Measurements from ENCODE around the gene DDX24.

DDX24 gene

GRCh38 chr14:94113908-94114588 lies 33.0 kb upstream of the DDX24 start:
- DNase-seq (ENCODE audit: low spot score): no peak

GRCh38 chr14:94113490-94113889 lies 32.5 kb upstream of the DDX24 start:
- no peak for DNase-seq (ENCODE audit: low spot score)

GRCh38 chr14:94113073-94113472 lies 32.1 kb upstream of the DDX24 start:
- no peak for DNase-seq (ENCODE audit: low spot score)

GRCh38 chr14:94112513-94113063 lies 31.6 kb upstream of the DDX24 start:
- no peak for DNase-seq (ENCODE audit: low spot score)

- DNase-seq (ENCODE audit: low spot score): no peak
Observed at GRCh38 chr14:94111276-94112095, 30.5 kb upstream of the DDX24 start.

GRCh38 chr14:94110552-94111181 lies 29.7 kb upstream of the DDX24 start, which contains the start of gene IFI27:
TSS of gene IFI27 (plus strand) at chr14:94110736.
- DNase-seq (ENCODE audit: low spot score): no peak

- no peak for DNase-seq (ENCODE audit: low spot score)
Observed at GRCh38 chr14:94109915-94110250, 28.9 kb upstream of the DDX24 start.

- no peak for DNase-seq (ENCODE audit: low spot score)
Observed at GRCh38 chr14:94104731-94105130, 23.7 kb upstream of the DDX24 start.

GRCh38 chr14:94103554-94104150 lies 22.6 kb upstream of the DDX24 start:
- DNase-seq (ENCODE audit: low spot score): no peak

GRCh38 chr14:94102768-94103482 lies 21.9 kb upstream of the DDX24 start:
- DNase-seq (ENCODE audit: low spot score): no peak

- no peak for DNase-seq (ENCODE audit: low spot score)
Observed at GRCh38 chr14:94101748-94102147, 20.7 kb upstream of the DDX24 start.

GRCh38 chr14:94100847-94101246 lies 19.8 kb upstream of the DDX24 start:
- DNase-seq (ENCODE audit: low spot score): no peak

- DNase-seq (ENCODE audit: low spot score): no peak
Observed at GRCh38 chr14:94099006-94099405, 18.0 kb upstream of the DDX24 start.

GRCh38 chr14:94098326-94098992 lies 17.5 kb upstream of the DDX24 start:
- DNase-seq (ENCODE audit: low spot score): no peak

- DNase-seq (ENCODE audit: low spot score): no peak
Observed at GRCh38 chr14:94097091-94097490, 16.1 kb upstream of the DDX24 start.

- DNase-seq (ENCODE audit: low spot score): no peak
Observed at GRCh38 chr14:94093418-94093817, 12.4 kb upstream of the DDX24 start.

- no peak for DNase-seq (ENCODE audit: low spot score)
Observed at GRCh38 chr14:94089479-94089878, 8.5 kb upstream of the DDX24 start.

- DNase-seq (ENCODE audit: low spot score): no peak
Observed at GRCh38 chr14:94088516-94088915, 7.5 kb upstream of the DDX24 start.

GRCh38 chr14:94087891-94088290 lies 6.9 kb upstream of the DDX24 start:
- DNase-seq (ENCODE audit: low spot score): no peak

- no peak for DNase-seq (ENCODE audit: low spot score)
Observed at GRCh38 chr14:94081386-94081820, 401 bp upstream of the DDX24 start.

Measured in NAMALWA (cell line).